22Rv1 (cell line): Measurements from ENCODE around the gene INPP5A.

ENCODE experiments used
- H3K27ac ChIP-seq: fragments of 450-650 bp; 2 replicates; pipeline ENCODE4 v1.5.1; 2017
- CTCF ChIP-seq: fragments of 450-650 bp; IDR thresholded peaks from 2 replicates; pipeline ENCODE4 v1.5.1; 2017; ENCODE audit warnings: mild to moderate bottlenecking
- ZFX ChIP-seq: fragments of 450-650 bp; IDR thresholded peaks from 2 replicates; pipeline ENCODE4 v1.6.1; 2017; ENCODE audit warnings: antibody characterized with exemption, borderline replicate concordance

INPP5A gene

DNA sequence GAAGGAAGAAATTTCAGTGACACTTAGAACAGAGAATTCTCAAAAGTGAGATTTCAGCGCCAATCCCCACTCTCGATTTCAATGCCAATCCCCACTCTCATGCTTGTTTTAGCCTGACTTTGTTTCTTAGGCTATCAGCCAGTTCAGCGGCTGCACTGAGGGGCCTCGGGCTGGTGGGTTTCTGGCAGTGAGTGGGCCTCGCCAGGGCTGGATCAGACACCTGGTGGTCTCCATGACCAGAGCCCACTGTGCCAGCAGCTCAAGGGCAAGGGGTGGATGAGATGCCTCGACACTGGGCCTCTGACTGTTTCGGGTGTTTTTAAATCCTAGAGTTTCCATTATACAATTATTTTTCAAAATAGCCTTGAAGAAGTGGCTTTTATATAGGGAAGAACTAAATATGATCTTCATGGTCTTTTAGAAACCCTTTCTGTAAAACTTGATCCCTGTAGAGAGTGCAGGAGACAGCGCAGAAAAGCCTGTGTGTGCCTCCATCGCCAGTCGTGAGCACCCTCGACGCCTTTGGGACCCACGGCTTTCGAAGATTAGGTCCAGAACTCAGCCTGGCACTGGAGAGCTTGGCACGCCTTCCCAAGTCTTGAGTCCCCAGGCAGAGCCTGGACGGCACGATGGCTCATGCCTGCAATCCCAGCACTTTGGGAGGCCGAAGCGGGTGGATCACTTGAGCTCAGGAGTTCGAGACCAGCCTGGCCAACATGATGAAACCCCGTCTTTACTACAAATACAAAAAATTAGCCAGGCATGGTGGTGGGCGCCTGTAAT is 76.2 kb downstream of the INPP5A start:
- TF ChIP-seq ZFX (no peak), CTCF (no peak)
- H3K27ac ChIP-seq = no peak overlapping the region

GRCh38 chr10:132614431-132615340 is 77.1 kb downstream of the INPP5A start:
- no peak overlapping the region for H3K27ac ChIP-seq
- no peak for TF ChIP-seq CTCF
- TF ChIP-seq ZFX = no peak

GRCh38 chr10:132615341-132616169 is 78.0 kb downstream of the INPP5A start:
- no peak overlapping the region for H3K27ac ChIP-seq
- no peak for TF ChIP-seq ZFX
- no peak for TF ChIP-seq CTCF

DNA sequence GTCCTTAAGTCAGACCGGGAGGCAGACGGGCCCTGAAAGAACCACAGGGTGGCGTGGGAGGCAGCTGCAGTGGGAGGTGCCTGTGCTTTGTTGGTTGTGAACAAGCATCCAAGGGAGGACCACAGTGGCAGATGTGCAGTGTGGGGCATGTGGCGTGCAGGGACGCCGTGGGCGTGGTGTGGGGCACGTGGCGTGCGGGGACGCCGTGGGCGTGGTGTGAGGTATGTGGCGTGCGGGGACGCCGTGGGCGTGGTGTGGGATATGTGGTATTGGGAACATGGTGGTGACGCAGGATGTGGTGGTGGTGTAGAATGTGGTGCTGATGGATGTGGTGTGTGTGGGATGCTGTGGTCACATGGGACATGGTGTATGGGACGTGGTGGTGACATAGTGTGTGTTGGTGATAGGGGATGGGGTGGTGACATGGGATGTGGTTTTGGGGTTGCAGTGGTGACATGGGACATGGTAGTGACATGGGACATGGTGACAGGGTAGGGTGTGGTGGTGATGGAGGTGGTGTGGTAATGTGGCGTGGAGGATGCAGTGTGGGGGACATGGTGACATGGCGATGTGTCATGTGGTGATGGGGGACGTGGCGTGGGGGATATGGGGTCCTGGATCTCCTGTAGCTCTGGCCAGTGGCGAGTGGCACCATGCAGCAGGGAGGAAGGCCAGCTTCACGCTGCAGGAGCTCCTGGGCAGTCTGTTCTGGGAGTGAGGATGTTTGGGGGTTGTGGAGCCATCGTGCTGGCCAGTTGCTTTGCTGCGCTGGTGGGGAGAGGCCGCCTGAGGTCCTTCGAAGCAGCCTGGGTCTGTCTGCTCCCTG is 78.8 kb downstream of the INPP5A start:
- no peak overlapping the region for H3K27ac ChIP-seq

DNA sequence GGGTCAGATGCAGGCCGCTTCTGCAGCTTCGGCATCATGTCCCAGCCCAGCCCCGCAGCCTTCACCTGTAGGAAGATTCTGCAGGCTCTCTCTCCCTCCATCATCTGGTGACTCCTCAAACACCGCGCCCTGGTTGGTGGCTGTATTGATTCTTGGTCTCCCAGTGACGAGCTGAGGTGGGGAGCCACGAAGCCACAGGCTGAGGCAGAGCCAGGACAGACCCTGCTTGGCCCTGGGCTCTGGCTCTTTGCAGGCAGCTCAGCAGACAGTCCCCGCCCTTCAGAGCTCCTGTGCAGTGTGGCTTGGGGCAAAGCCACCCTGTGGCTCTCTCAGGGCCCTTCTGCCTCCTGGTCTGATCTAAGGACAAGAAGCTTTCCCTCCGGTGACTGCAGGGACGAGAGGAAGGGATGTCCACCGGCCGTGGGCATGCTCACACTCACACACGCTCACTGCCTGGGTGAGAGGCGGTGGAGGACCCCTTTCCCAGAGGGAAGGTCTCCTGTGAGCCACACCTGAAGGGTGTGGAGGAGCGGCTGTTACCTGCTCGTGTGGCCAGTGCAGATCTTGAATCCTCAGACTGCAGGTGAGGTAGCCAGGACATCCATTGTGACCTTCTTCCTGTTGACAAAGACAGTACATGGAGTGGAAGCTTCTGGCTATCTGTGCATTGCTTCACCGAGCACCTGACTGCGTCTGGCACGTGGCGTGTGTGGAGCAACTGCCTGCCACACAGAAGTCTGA is 79.6 kb downstream of the INPP5A start:
- no peak overlapping the region for H3K27ac ChIP-seq
- TF ChIP-seq ZFX = no peak
- no peak for TF ChIP-seq CTCF

More for the DNA sequence above, 78.8 kb downstream of the INPP5A start:
- TF ChIP-seq ZFX (no peak), CTCF (no peak)

- H3K27ac ChIP-seq = no peak overlapping the region
- TF ChIP-seq CTCF = no peak
- TF ChIP-seq ZFX = no peak
These were observed 80.1 kb downstream of the INPP5A start for GRCh38 chr10:132617737-132618052.
